IPS-15b (cell line): Measurements from ENCODE around the gene HOXA10.

Source experiments
- H3K27me3 ChIP-seq: one replicate; pipeline ENCODE4 v1.6.1; 2013; ENCODE audit warnings: low read length; ENCODE audit not compliant: control insufficient read depth, insufficient read depth
- H3K36me3 ChIP-seq: one replicate; pipeline ENCODE4 v1.6.1; 2013; ENCODE audit warnings: low read length; ENCODE audit not compliant: control insufficient read depth, insufficient read depth
- H3K4me1 ChIP-seq: one replicate; pipeline ENCODE4 v1.6.1; 2013; ENCODE audit warnings: mild to moderate bottlenecking, low read length; ENCODE audit not compliant: control insufficient read depth, insufficient read depth
- H3K4me3 ChIP-seq: one replicate; pipeline ENCODE4 v1.5.1; 2013; ENCODE audit warnings: low read depth, low read length
- H3K9ac ChIP-seq: one replicate; pipeline ENCODE4 v1.6.1; 2013; ENCODE audit warnings: low read depth, mild to moderate bottlenecking, low read length
- H3K9me3 ChIP-seq: one replicate; pipeline ENCODE4 v1.6.1; 2013; ENCODE audit warnings: mild to moderate bottlenecking, low read length; ENCODE audit not compliant: control insufficient read depth, insufficient read depth

HOXA10 gene

GRCh38 chr7:27164367-27165088, 9.6 kb downstream of the HOXA10 start:
- Histone ChIP-seq H3K27me3 (peaks cover 97% of the 10 kb centered on the region), H3K9me3 (no peaks in the 10 kb centered on the region), H3K4me1 (no peaks in the 10 kb centered on the region), H3K4me3 (peak overlapping the region; percentile 12), H3K9ac (no peak overlapping the region), H3K36me3 (no peaks in the 10 kb centered on the region)

GRCh38 chr7:27164045-27164366, 10.1 kb downstream of the HOXA10 start:
- Histone ChIP-seq H3K4me1 (no peaks in the 10 kb centered on the region), H3K27me3 (peaks cover 98% of the 10 kb centered on the region), H3K4me3 (peak overlapping the region; percentile 12), H3K9me3 (no peaks in the 10 kb centered on the region), H3K36me3 (no peaks in the 10 kb centered on the region), H3K9ac (no peak overlapping the region)

GRCh38 chr7:27163288-27164044, 10.7 kb downstream of the HOXA10 start:
- Histone ChIP-seq H3K4me3 (peak overlapping the region; percentile 12), H3K36me3 (no peaks in the 10 kb centered on the region), H3K9me3 (no peaks in the 10 kb centered on the region), H3K27me3 (peaks cover 98% of the 10 kb centered on the region), H3K9ac (no peak overlapping the region), H3K4me1 (no peaks in the 10 kb centered on the region)

- Histone ChIP-seq H3K9ac (no peak overlapping the region), H3K4me1 (no peaks in the 10 kb centered on the region), H3K9me3 (no peaks in the 10 kb centered on the region), H3K36me3 (no peaks in the 10 kb centered on the region), H3K4me3 (no peak overlapping the region), H3K27me3 (peaks cover 98% of the 10 kb centered on the region)
These were observed 11.4 kb downstream of the HOXA10 start for GRCh38 chr7:27162561-27163287.

- H3K9ac ChIP-seq, result no peak overlapping the region
These were observed 12.2 kb downstream of the HOXA10 start for GRCh38 chr7:27161721-27162560.

GRCh38 chr7:27161214-27161720, 12.9 kb downstream of the HOXA10 start:
- Histone ChIP-seq H3K4me1 (no peaks in the 10 kb centered on the region), H3K4me3 (peak overlapping the region; percentile 46), H3K9ac (no peak overlapping the region), H3K36me3 (no peaks in the 10 kb centered on the region), H3K27me3 (peaks cover 97% of the 10 kb centered on the region), H3K9me3 (no peaks in the 10 kb centered on the region)

More at GRCh38 chr7:27161721-27162560, 12.2 kb downstream of the HOXA10 start:
- Histone ChIP-seq H3K9me3 (no peaks in the 10 kb centered on the region), H3K4me1 (no peaks in the 10 kb centered on the region), H3K36me3 (no peaks in the 10 kb centered on the region), H3K27me3 (peaks cover 98% of the 10 kb centered on the region), H3K4me3 (peak overlapping the region; percentile 8)

- Histone ChIP-seq H3K9me3 (no peaks in the 10 kb centered on the region), H3K4me1 (no peaks in the 10 kb centered on the region), H3K27me3 (peaks cover 97% of the 10 kb centered on the region), H3K9ac (no peak overlapping the region), H3K36me3 (no peaks in the 10 kb centered on the region), H3K4me3 (peak overlapping the region; percentile 46)
These were observed 13.4 kb downstream of the HOXA10 start for GRCh38 chr7:27160546-27161213.

GRCh38 chr7:27160145-27160545, 14.0 kb downstream of the HOXA10 start:
- H3K9ac ChIP-seq, result no peak overlapping the region
- H3K4me3 ChIP-seq, result peak overlapping the region; percentile 46
- H3K27me3 ChIP-seq, result peaks cover 97% of the 10 kb centered on the region

GRCh38 chr7:27159266-27160144, 14.6 kb downstream of the HOXA10 start:
- Histone ChIP-seq H3K4me3 (peak overlapping the region; percentile 20), H3K9ac (no peak overlapping the region), H3K36me3 (no peaks in the 10 kb centered on the region), H3K9me3 (no peaks in the 10 kb centered on the region), H3K4me1 (no peaks in the 10 kb centered on the region), H3K27me3 (peaks cover 97% of the 10 kb centered on the region)

More at GRCh38 chr7:27160145-27160545, 14.0 kb downstream of the HOXA10 start:
- Histone ChIP-seq H3K9me3 (no peaks in the 10 kb centered on the region), H3K36me3 (no peaks in the 10 kb centered on the region), H3K4me1 (no peaks in the 10 kb centered on the region)
